Thoracic aorta (tissue), 2 donors: ENCODE results near the gene PRKN. TPM values are rescaled to one million over a fixed set of nuclear protein-coding genes. Genes with fewer than 3 reads are reported as not detected.

Source experiments
- ATAC-seq: fragments of 150-250 bp; one replicate; pipeline ENCODE4 v1.8.0; 2017; ENCODE audit warnings: low read depth; ENCODE audit not compliant: insufficient number of reproducible peaks, low FRiP score
- DNase-seq: peaks from one replicate; pipeline ENCODE4 v3.0.0-alpha.2; 2020; ENCODE audit warnings: low spot score
- H3K27ac ChIP-seq, 2 donors: fragments of 200-600 bp; sonication (generic); 1 replicate in 1 of 2; 2 replicates in 1 of 2; pipeline ENCODE4 v1.5.1; 2016; ENCODE audit warnings: mild to moderate bottlenecking in 2 of 2, moderate library complexity in 2 of 2
- H3K27me3 ChIP-seq: fragments of 200-600 bp; sonication (generic); replicated peaks from 2 replicates; pipeline ENCODE4 v1.6.0; 2016; ENCODE audit warnings: mild to moderate bottlenecking; ENCODE audit not compliant: insufficient read depth
- H3K36me3 ChIP-seq: fragments of 200-600 bp; sonication (generic); one replicate; pipeline ENCODE4 v1.5.1; 2016
- H3K4me1 ChIP-seq, 2 donors: fragments of 200-600 bp; sonication (generic); 1 replicate in 1 of 2; 2 replicates in 1 of 2; pipeline versions ENCODE4 v1.5.1 to v1.6.0; 2016; ENCODE audit warnings: low read depth in 2 of 2, mild to moderate bottlenecking in 1 of 2; ENCODE audit not compliant: control insufficient read depth in 1 of 2
- H3K4me3 ChIP-seq: fragments of 200-600 bp; sonication (generic); 2 replicates; pipeline ENCODE4 v1.5.1; 2016; ENCODE audit warnings: mild to moderate bottlenecking
- H3K9me3 ChIP-seq: fragments of 200-600 bp; sonication (generic); 2 replicates; pipeline ENCODE4 v1.5.1; 2016
- CTCF ChIP-seq: fragments of 200-600 bp; sonication (generic); IDR thresholded peaks from one replicate; pipeline ENCODE4 v1.5.1; 2019; ENCODE audit warnings: antibody characterized with exemption
- total RNA-seq, 2 donors: library from RNA; depleted of rRNA; stranded (reverse); fragments of >200 nt; gene quantifications; one replicate each; pipeline versions ENCODE4 v1.1.0 to v1.2.3, GENCODE V29; 2016

The PRKN gene
- total RNA-seq, 2 donors from 2014 or later, result 10.4 to 23.8 TPM

- Histone ChIP-seq H3K27me3 (no peaks in the 10 kb centered on the region), H3K4me1 (no peaks in the 10 kb centered on the region), H3K4me3 (no peak overlapping the region), H3K9me3 (no peaks in the 10 kb centered on the region), H3K27ac (no peak overlapping the region), H3K36me3 (no peaks in the 10 kb centered on the region)
- no peak for TF ChIP-seq CTCF
- DNase-seq (no peak), ATAC-seq (no peak)
Observed at GRCh38 chr6:162238675-162239074, 488.9 kb downstream of the PRKN start.

- DNase-seq, result no peak
- no peaks in the 10 kb centered on the region for H3K27me3 ChIP-seq
- H3K4me1 ChIP-seq, result no peaks in the 10 kb centered on the region
- H3K27ac ChIP-seq, result no peak overlapping the region
- no peak for ATAC-seq
- H3K4me3 ChIP-seq, result no peak overlapping the region
- H3K36me3 ChIP-seq, result no peaks in the 10 kb centered on the region
- H3K9me3 ChIP-seq, result no peaks in the 10 kb centered on the region
- TF ChIP-seq CTCF, result no peak
Observed at GRCh38 chr6:162237331-162237730, 490.2 kb downstream of the PRKN start.

- H3K9me3 ChIP-seq, result no peaks in the 10 kb centered on the region
- no peak for ATAC-seq
- no peak for TF ChIP-seq CTCF
- no peak overlapping the region for H3K4me3 ChIP-seq
- no peaks in the 10 kb centered on the region for H3K27me3 ChIP-seq
- no peaks in the 10 kb centered on the region for H3K36me3 ChIP-seq
- H3K4me1 ChIP-seq, result peaks cover 0 to 8% of the 10 kb centered on the region in 2 donors
- no peak overlapping the region for H3K27ac ChIP-seq
- DNase-seq, result no peak
Observed at GRCh38 chr6:162234631-162235030, 492.9 kb downstream of the PRKN start.

- Histone ChIP-seq H3K4me3 (no peak overlapping the region), H3K27ac (no peak overlapping the region), H3K9me3 (no peaks in the 10 kb centered on the region), H3K27me3 (no peaks in the 10 kb centered on the region), H3K36me3 (no peaks in the 10 kb centered on the region), H3K4me1 (peaks cover 0 to 8% of the 10 kb centered on the region in 2 donors)
- DNase-seq (no peak), ATAC-seq (no peak)
- TF ChIP-seq CTCF, result no peak
Observed at GRCh38 chr6:162230147-162230752, 497.3 kb downstream of the PRKN start.

- DNase-seq (no peak), ATAC-seq (no peak)
- H3K27ac ChIP-seq, result no peak overlapping the region
- H3K27me3 ChIP-seq, result no peaks in the 10 kb centered on the region
- peaks cover 0 to 8% of the 10 kb centered on the region in 2 donors for H3K4me1 ChIP-seq
- TF ChIP-seq CTCF, result no peak
- no peaks in the 10 kb centered on the region for H3K9me3 ChIP-seq
- H3K36me3 ChIP-seq, result no peaks in the 10 kb centered on the region
- no peak overlapping the region for H3K4me3 ChIP-seq
Observed at GRCh38 chr6:162229093-162229492, 498.5 kb downstream of the PRKN start.
